Endothelial cell of umbilical vein (primary cell): Measurements from ENCODE around the gene PGA5. TPM values are rescaled to one million over a fixed set of nuclear protein-coding genes. Genes with fewer than 3 reads are reported as not detected.

ENCODE experiments used
- BruUV-seq: library from RNA; stranded (reverse); fragments of 400-500 nt; replicated peaks from 2 replicates; lab custom pipeline; 2021; lab: Mats Ljungman, UMichigan
- CTCF ChIA-PET: fragments of 300-600, 350-600 bp; sonication (Branson Sonifier 250); formaldehyde crosslinking; loops from one replicate; lab custom pipeline; 2021; ENCODE audit warnings: antibody characterized with exemption, inconsistent platforms; lab: Charles Lee
- POLR2A ChIA-PET: fragments of 300-600, 350-600 bp; sonication (Branson Sonifier 250); formaldehyde crosslinking; loops from one replicate; lab custom pipeline; 2021; ENCODE audit warnings: antibody characterized with exemption, inconsistent platforms; lab: Charles Lee
- DNase-seq: peaks from one replicate; pipeline ENCODE4 v3.0.0-alpha.2; 2011; ENCODE audit warnings: low read depth, low spot score
- FAIRE-seq: peaks from 2 replicates; lab custom pipeline; 2011; peaks lifted over from hg19 to GRCh38; lab: Jason Lieb, UNC
- H2AFZ ChIP-seq: 2 replicates; pipeline ENCODE4 v1.6.0; 2012; ENCODE audit warnings: low read depth, low read length, control low read depth, inconsistent platforms
- H3K27ac ChIP-seq: 2 replicates; pipeline ENCODE4 v1.5.1; 2011; ENCODE audit warnings: low read depth, mild to moderate bottlenecking, control low read depth, low read length, moderate library complexity; ENCODE audit not compliant: insufficient read depth
- H3K27me3 ChIP-seq, 2 experiments: 2 replicates each; pipeline versions ENCODE4 v1.6.0 to v1.6.1; 2011; ENCODE audit warnings: low read length in 2 of 2, mixed read lengths in 1 of 2; ENCODE audit not compliant: control insufficient read depth in 2 of 2, insufficient read depth in 2 of 2
- H3K36me3 ChIP-seq, 2 experiments: 2 replicates in 1 of 2; 3 replicates in 1 of 2; pipeline ENCODE4 v1.5.1; 2011; ENCODE audit warnings: low read length in 2 of 2, mild to moderate bottlenecking in 1 of 2, moderate library complexity in 1 of 2; ENCODE audit not compliant: control insufficient read depth in 2 of 2, insufficient read depth in 2 of 2; ENCODE audit errors: extremely low read depth in 1 of 2
- H3K4me1 ChIP-seq: 3 replicates; pipeline ENCODE4 v1.5.1; 2011; ENCODE audit warnings: mild to moderate bottlenecking, low read length; ENCODE audit not compliant: control insufficient read depth, insufficient read depth; ENCODE audit errors: extremely low read depth
- H3K4me2 ChIP-seq: 2 replicates; pipeline ENCODE4 v1.6.1; 2011; ENCODE audit warnings: low read length, control low read depth, mixed read lengths; ENCODE audit not compliant: insufficient read depth
- H3K4me3 ChIP-seq, 3 experiments: fragments of 200-600 bp in 1 of 3; sonication (generic), shearing (Covaris generic) in 1 of 3; replicated peaks in 1 of 3; 2 replicates each; pipeline ENCODE4 v1.5.1; 2011 to 2016; ENCODE audit warnings: control low read depth in 3 of 3, low read length in 3 of 3, mild to moderate bottlenecking in 2 of 3, inconsistent platforms in 1 of 3, low read depth in 1 of 3, moderate library complexity in 1 of 3; ENCODE audit not compliant: insufficient read depth in 1 of 3
- H3K79me2 ChIP-seq: 2 replicates; pipeline ENCODE4 v1.6.0; 2012; ENCODE audit warnings: low read length, inconsistent platforms; ENCODE audit not compliant: control insufficient read depth, insufficient read depth
- H3K9ac ChIP-seq: replicated peaks from 2 replicates; pipeline ENCODE3; 2011; ENCODE audit warnings: low read length, control low read depth; ENCODE audit not compliant: insufficient read depth; ENCODE audit errors: extremely low read depth
- H3K9me1 ChIP-seq: replicated peaks from 3 replicates; pipeline ENCODE4 v1.6.0; 2011; ENCODE audit warnings: mild to moderate bottlenecking, low read length; ENCODE audit not compliant: control insufficient read depth, insufficient read depth; ENCODE audit errors: extremely low read depth
- H3K9me3 ChIP-seq: replicated peaks from 2 replicates; pipeline ENCODE4 v1.5.1; 2012; ENCODE audit warnings: low read length, inconsistent platforms; ENCODE audit not compliant: control insufficient read depth, insufficient read depth
- H4K20me1 ChIP-seq: replicated peaks from 2 replicates; pipeline ENCODE3; 2011; ENCODE audit warnings: mild to moderate bottlenecking, low read length; ENCODE audit not compliant: control insufficient read depth, insufficient read depth; ENCODE audit errors: extremely low read depth
- CTCF ChIP-seq, 2 donors: IDR thresholded peaks; 1 replicate in 1 of 2; 2 replicates in 1 of 2; pipeline ENCODE4 v1.5.1; 2011; ENCODE audit warnings: low read length in 2 of 2, mild to moderate bottlenecking in 2 of 2, moderate library complexity in 2 of 2, control low read depth in 1 of 2, inconsistent platforms in 1 of 2, low read depth in 1 of 2; ENCODE audit not compliant: insufficient read depth in 1 of 2; ENCODE audit errors: extremely low read depth in 1 of 2
- EZH2 ChIP-seq: IDR thresholded peaks from 2 replicates; pipeline ENCODE4 v1.6.1; 2012; ENCODE audit warnings: borderline replicate concordance, low read depth, mild to moderate bottlenecking, moderate library complexity, low read length, inconsistent platforms; ENCODE audit not compliant: severe bottlenecking
- FOS ChIP-seq: IDR thresholded peaks from 2 replicates; pipeline ENCODE4 v1.6.1; 2011; ENCODE audit warnings: mild to moderate bottlenecking, low read length, moderate library complexity, borderline replicate concordance; ENCODE audit not compliant: insufficient read depth
- GATA2 ChIP-seq: IDR thresholded peaks from 2 replicates; pipeline ENCODE4 v1.7.0; 2011; ENCODE audit warnings: low read depth, mild to moderate bottlenecking, moderate library complexity, mixed read lengths, low read length; ENCODE audit not compliant: insufficient read length, insufficient read depth
- JUN ChIP-seq: IDR thresholded peaks from 2 replicates; pipeline ENCODE4 v1.6.1; 2011; ENCODE audit warnings: borderline replicate concordance, low read depth; ENCODE audit not compliant: insufficient read length, insufficient read depth
- MAX ChIP-seq: IDR thresholded peaks from 2 replicates; pipeline ENCODE4 v1.6.1; 2011; ENCODE audit not compliant: insufficient read depth, insufficient read length
- MYC ChIP-seq: IDR thresholded peaks from one replicate; pipeline ENCODE4 v1.6.1; 2011; ENCODE audit warnings: mild to moderate bottlenecking, low read depth, low read length
- POLR2A ChIP-seq: IDR thresholded peaks from 2 replicates; pipeline ENCODE4 v1.6.1; 2012; ENCODE audit warnings: low read depth, mild to moderate bottlenecking, control low read depth, low read length
- POLR2AphosphoS5 ChIP-seq: IDR thresholded peaks from 2 replicates; pipeline ENCODE4 v1.6.1; 2012; ENCODE audit warnings: low read depth, mild to moderate bottlenecking, control low read depth, low read length, moderate library complexity; ENCODE audit not compliant: insufficient read depth
- dilution Hi-C: fragments of 300-500 bp; cut with MboI; formaldehyde crosslinking; loops from one replicate; pipeline ENCODE4 v1.15.0; 2019; ENCODE audit warnings: low sequenced_read_pairs; ENCODE audit not compliant: extremely low pct_ligation_motif_present
- intact Hi-C: fragments of 100-400 bp; cut with micrococcal nuclease; formaldehyde crosslinking; loops from one replicate; pipeline ENCODE4 v1.10.0; 2022
- polyA plus RNA-seq, 4 experiments: library from polyadenylated mRNA; depleted of rRNA in 3 of 4; stranded (reverse) in 3 of 4; unstranded in 1 of 4; fragments of >200 nt; gene quantifications; 2 replicates each; pipeline versions ENCODE4 v1.2.1 to v1.2.3, GENCODE V29; 2011 to 2012; ENCODE audit warnings: missing spikeins in 1 of 4
- total RNA-seq: library from RNA; stranded (reverse); gene quantifications from 2 replicates; pipeline ENCODE4 v1.2.3, GENCODE V29; 2021

The PGA5 gene
- total and polyA plus RNA-seq, 2 donors (not counting 3 experiments of a cell fraction or from before 2014, with no cell fraction given) = not detected

GRCh38 chr11:61265357-61265756, 24.4 kb downstream of the PGA5 start:
- no peak for FAIRE-seq
- dilution Hi-C loops = no loop called here

More at GRCh38 chr11:61265357-61265756, 24.4 kb downstream of the PGA5 start:
- no peaks in the 10 kb centered on the region for H3K9me1 ChIP-seq
- H3K4me1 ChIP-seq = no peaks in the 10 kb centered on the region
- no peaks in the 10 kb centered on the region for H3K36me3 ChIP-seq
- H3K4me3 ChIP-seq = no peak overlapping the region
- H3K9me3 ChIP-seq = no peaks in the 10 kb centered on the region
- no peaks in the 10 kb centered on the region for H3K79me2 ChIP-seq
- H3K27me3 ChIP-seq = no peaks in the 10 kb centered on the region
- BruUV-seq = no TSS peak
- no peak overlapping the region for H2AFZ ChIP-seq
- no peak for DNase-seq
- no peak overlapping the region for H3K4me2 ChIP-seq
- TF ChIP-seq MAX (no peak), MYC (no peak), EZH2 (no peak), POLR2A (no peak), GATA2 (no peak), POLR2AphosphoS5 (no peak), CTCF (IDR thresholded peaks at IDR 0.05; ENCODE audit: extremely low read depth in 1 of 2, insufficient read depth in 1 of 2, low read depth in 1 of 2, low read length in 2 of 2) (no peak), FOS (no peak), JUN (no peak)
- CTCF ChIA-PET = interaction anchor here (1.0 to 1.1 kb wide), 3 partner anchors 10 to 120 kb away, joined by 3 to 5 read pairs (median 3); no protein-coding TSS in a partner anchor
- no peak overlapping the region for H3K9ac ChIP-seq
- H4K20me1 ChIP-seq = no peaks in the 10 kb centered on the region
- POLR2A ChIA-PET = no interaction called here
- intact Hi-C loops = no loop called here
- H3K27ac ChIP-seq = no peak overlapping the region
